Smooth muscle cell (in vitro differentiated cells): ENCODE data around the gene CASD1. TPM values are rescaled to one million over a fixed set of nuclear protein-coding genes. Genes with fewer than 3 reads are reported as not detected.

Source experiments
- DNase-seq: peaks from one replicate; lab custom pipeline; 2025; ENCODE audit not compliant: unreplicated experiment; lab: John Stamatoyannopoulos, UW
- H2AFZ ChIP-seq: fragments of 200-600 bp; sonication (generic); 2 replicates; pipeline ENCODE4 v1.6.0; 2016; ENCODE audit warnings: antibody characterized with exemption, low read depth, mild to moderate bottlenecking
- H3F3A ChIP-seq: fragments of 200-600 bp; sonication (generic); 2 replicates; pipeline ENCODE4 v1.6.0; 2017; ENCODE audit warnings: antibody characterized with exemption, low read depth
- H3K27ac ChIP-seq: fragments of 200-600 bp; sonication (generic); 2 replicates; pipeline ENCODE4 v1.5.1; 2016; ENCODE audit warnings: low read depth, mild to moderate bottlenecking
- H3K27me3 ChIP-seq: fragments of 200-600 bp; sonication (generic); 2 replicates; pipeline ENCODE4 v1.6.1; 2016; ENCODE audit warnings: low read depth, mild to moderate bottlenecking
- H3K36me3 ChIP-seq: fragments of 200-600 bp; sonication (generic); 2 replicates; pipeline ENCODE4 v1.5.1; 2016; ENCODE audit warnings: low read depth
- H3K4me1 ChIP-seq: fragments of 200-600 bp; sonication (generic); 2 replicates; pipeline ENCODE4 v1.5.1; 2016; ENCODE audit warnings: low read depth
- H3K4me2 ChIP-seq: fragments of 200-600 bp; sonication (generic); 2 replicates; pipeline ENCODE4 v1.6.0; 2016; ENCODE audit warnings: mild to moderate bottlenecking
- H3K4me3 ChIP-seq: fragments of 200-600 bp; sonication (generic); 2 replicates; pipeline ENCODE4 v1.5.1; 2016; ENCODE audit warnings: mild to moderate bottlenecking
- H3K79me2 ChIP-seq: fragments of 200-600 bp; sonication (generic); 2 replicates; pipeline ENCODE4 v1.6.0; 2016; ENCODE audit warnings: low read depth, mild to moderate bottlenecking
- H3K9ac ChIP-seq: fragments of 200-600 bp; sonication (generic); 2 replicates; pipeline ENCODE4 v1.6.0; 2016; ENCODE audit warnings: low read depth
- H3K9me3 ChIP-seq: fragments of 200-600 bp; sonication (generic); replicated peaks from 2 replicates; pipeline ENCODE4 v1.5.1; 2016; ENCODE audit warnings: low read depth
- H4K20me1 ChIP-seq: fragments of 200-600 bp; sonication (generic); 2 replicates; pipeline ENCODE4 v1.6.0; 2016; ENCODE audit warnings: low read depth
- CTCF ChIP-seq: fragments of 200-600 bp; sonication (generic); IDR thresholded peaks from 2 replicates; pipeline ENCODE4 v1.5.1; 2017; ENCODE audit warnings: borderline replicate concordance, mild to moderate bottlenecking, antibody characterized with exemption; ENCODE audit not compliant: insufficient read depth, poor library complexity, severe bottlenecking
- WGBS: methylation state at CpG from one replicate; pipeline ENCODE4 v1.1.7; 2016; ENCODE audit warnings: low lambda C conversion rate; 5-methylcytosine and 5-hydroxymethylcytosine counted together
- polyA plus RNA-seq: library from polyadenylated mRNA; unstranded; fragments of >200 nt; fragmentation: Nextera tagmentation; extraction: Ambion mirVana; gene quantifications from 2 replicates; pipeline ENCODE4 v1.2.1, GENCODE V29; 2016
- total RNA-seq: library from RNA; depleted of rRNA; stranded (reverse); fragments of >200 nt; gene quantifications from 2 replicates; pipeline ENCODE4 v1.2.3, GENCODE V29; 2014

CASD1 gene
- total and polyA plus RNA-seq, 2 experiments from 2014 or later: 9.8 to 33.6 TPM

- Histone ChIP-seq H3K27me3 (no peaks in the 10 kb centered on the region), H3K4me3 (no peak overlapping the region), H3F3A (no peaks in the 10 kb centered on the region), H3K79me2 (no peaks in the 10 kb centered on the region), H3K9ac (no peak overlapping the region), H3K36me3 (no peaks in the 10 kb centered on the region), H3K4me2 (no peak overlapping the region), H3K4me1 (no peaks in the 10 kb centered on the region), H4K20me1 (no peaks in the 10 kb centered on the region), H2AFZ (no peak overlapping the region), H3K27ac (no peak overlapping the region), H3K9me3 (no peaks in the 10 kb centered on the region)
- no peak for DNase-seq
- TF ChIP-seq CTCF: no peak
Observed at GRCh38 chr7:94567396-94567795, 57.8 kb downstream of the CASD1 start.

- Histone ChIP-seq H3K79me2 (no peaks in the 10 kb centered on the region), H3K27ac (no peak overlapping the region), H3K9ac (no peak overlapping the region), H3K4me2 (no peak overlapping the region), H4K20me1 (no peaks in the 10 kb centered on the region), H3K4me1 (no peaks in the 10 kb centered on the region), H2AFZ (no peak overlapping the region), H3F3A (no peaks in the 10 kb centered on the region), H3K4me3 (no peak overlapping the region), H3K9me3 (peaks cover 18% of the 10 kb centered on the region), H3K36me3 (peaks cover 8% of the 10 kb centered on the region), H3K27me3 (no peaks in the 10 kb centered on the region)
- no peak for DNase-seq
- no peak for TF ChIP-seq CTCF
Observed at GRCh38 chr7:94571816-94572215, 62.2 kb downstream of the CASD1 start.

GRCh38 chr7:94575646-94576045 lies 66.0 kb downstream of the CASD1 start:
- peaks cover 8% of the 10 kb centered on the region for H3K36me3 ChIP-seq
- 93% methylated on average over 2 of the region's 2 CpGs for WGBS
- H3K9me3 ChIP-seq: peaks cover 18% of the 10 kb centered on the region
- H3K9ac ChIP-seq: no peak overlapping the region
- no peaks in the 10 kb centered on the region for H4K20me1 ChIP-seq
- H3K27me3 ChIP-seq: no peaks in the 10 kb centered on the region
- H3F3A ChIP-seq: no peaks in the 10 kb centered on the region
- no peak for TF ChIP-seq CTCF
- no peaks in the 10 kb centered on the region for H3K4me1 ChIP-seq
- no peak overlapping the region for H3K4me2 ChIP-seq
- H3K79me2 ChIP-seq: no peaks in the 10 kb centered on the region
- no peak overlapping the region for H2AFZ ChIP-seq
- H3K4me3 ChIP-seq: no peak overlapping the region
- no peak overlapping the region for H3K27ac ChIP-seq
- DNase-seq: no peak

- no peaks in the 10 kb centered on the region for H4K20me1 ChIP-seq
- H3K27me3 ChIP-seq: no peaks in the 10 kb centered on the region
- TF ChIP-seq CTCF: no peak
- 80% methylated on average over 2 of the region's 2 CpGs for WGBS
- H2AFZ ChIP-seq: no peak overlapping the region
- no peaks in the 10 kb centered on the region for H3F3A ChIP-seq
- H3K4me1 ChIP-seq: no peaks in the 10 kb centered on the region
- DNase-seq: no peak
- H3K27ac ChIP-seq: peak overlapping the region; percentile 49
- no peak overlapping the region for H3K9ac ChIP-seq
- H3K4me2 ChIP-seq: no peak overlapping the region
- H3K4me3 ChIP-seq: no peak overlapping the region
- H3K36me3 ChIP-seq: peaks cover 8% of the 10 kb centered on the region
- no peaks in the 10 kb centered on the region for H3K79me2 ChIP-seq
- peaks cover 18% of the 10 kb centered on the region for H3K9me3 ChIP-seq
Observed at GRCh38 chr7:94576316-94576715, 66.7 kb downstream of the CASD1 start.
